Activated B cell treated with CpG ODN at 0.5 μM for 24 hours (primary cell): ENCODE results near the gene MXRA7. TPM values are rescaled to one million over a fixed set of nuclear protein-coding genes. Genes with fewer than 3 reads are reported as not detected.

Source experiments
- ATAC-seq: fragments of 200-7000 bp; cut with Tn5 transposase; one replicate; pipeline ENCODE4 v1.10.0; 2021; ENCODE audit warnings: low read depth, mild to moderate bottlenecking, moderate library complexity
- CTCF ChIA-PET: fragments of 350-600 bp; sonication (Branson Sonifier 250); formaldehyde crosslinking; loops from one replicate; lab custom pipeline; 2021; ENCODE audit warnings: antibody characterized with exemption; lab: Charles Lee
- POLR2A ChIA-PET: fragments of 350-600 bp; sonication (Branson Sonifier 250); formaldehyde crosslinking; loops from one replicate; lab custom pipeline; 2021; ENCODE audit warnings: antibody characterized with exemption; lab: Charles Lee
- DNase-seq: peaks from one replicate; pipeline ENCODE4 v3.0.0; 2022
- H3K27ac Mint-ChIP-seq: one replicate; pipeline ENCODE4 v1.8.0; 2020; ENCODE audit warnings: mixed read lengths
- H3K27me3 Mint-ChIP-seq: one replicate; pipeline ENCODE4 v1.8.0; 2021; ENCODE audit warnings: mixed read lengths
- H3K36me3 Mint-ChIP-seq: one replicate; pipeline ENCODE4 v1.8.0; 2021; ENCODE audit warnings: low read depth, mixed read lengths
- H3K4me1 Mint-ChIP-seq: one replicate; pipeline ENCODE4 v1.8.0; 2021; ENCODE audit warnings: mixed read lengths
- H3K4me3 Mint-ChIP-seq: one replicate; pipeline ENCODE4 v1.8.0; 2020; ENCODE audit warnings: mild to moderate bottlenecking, mixed read lengths
- H3K9me3 Mint-ChIP-seq: one replicate; pipeline ENCODE4 v1.8.0; 2020; ENCODE audit warnings: mixed read lengths
- CTCF ChIP-seq: fragments of 200-600 bp; IDR thresholded peaks from one replicate; pipeline ENCODE4 v1.8.0; 2022; ENCODE audit warnings: antibody characterized with exemption, mild to moderate bottlenecking
- intact Hi-C: fragments of 100-400 bp; cut with micrococcal nuclease; formaldehyde crosslinking; loops from one replicate; pipeline ENCODE4 v1.15.1; 2024
- total RNA-seq: library from RNA; stranded (reverse); gene quantifications from 2 replicates; pipeline ENCODE4 v1.2.3, GENCODE V29; 2022

The MXRA7 gene
- total RNA-seq, 1 donor from 2014 or later: 13.5 TPM

GRCh38 chr17:76671912-76672262 lies 38.9 kb downstream of the MXRA7 start:
- Mint-ChIP-seq H3K4me1 (peaks cover 22% of the 10 kb centered on the region), H3K4me3 (peak overlapping the region; percentile 91), H3K27me3 (peaks cover 10% of the 10 kb centered on the region), H3K36me3 (peaks cover 5% of the 10 kb centered on the region), H3K9me3 (no peaks in the 10 kb centered on the region), H3K27ac (peak overlapping the region; percentile 90)
- intact Hi-C loops: loop anchor here (1.0 to 2.0 kb wide), 5 partner anchors 43 to 318 kb away; partner anchors contain the start of genes JMJD6, METTL23 and SRSF2
- POLR2A ChIA-PET: interaction anchor here (0.5 to 2.6 kb wide), 20 partner anchors 10 to 1360 kb away, joined by 3 to 21 read pairs (median 4); partner anchors contain the start of genes FBF1, JMJD6, METTL23 and MFSD11
- DNase-seq: no peak
- no peak for TF ChIP-seq CTCF
- CTCF ChIA-PET: interaction anchor here (1.4 kb wide), 1 partner anchor 149 kb away, joined by 4 read pairs; no protein-coding TSS in a partner anchor
- ATAC-seq: peak; percentile 10

- H3K4me1 Mint-ChIP-seq: peaks cover 22% of the 10 kb centered on the region
- DNase-seq (peak; percentile 91), ATAC-seq (peak; percentile 99)
- H3K4me3 Mint-ChIP-seq: peak overlapping the region; percentile 91
- TF ChIP-seq CTCF: no peak
- POLR2A ChIA-PET: interaction anchor here (0.6 to 2.6 kb wide), 20 partner anchors 9 to 1429 kb away, joined by 3 to 21 read pairs (median 4); partner anchors contain the start of genes FBF1, JMJD6, METTL23 and MFSD11
- intact Hi-C loops: loop anchor here (1.0 to 2.0 kb wide), 5 partner anchors 43 to 317 kb away; partner anchors contain the start of genes JMJD6, METTL23 and SRSF2
- peak overlapping the region; percentile 90 for H3K27ac Mint-ChIP-seq
- H3K27me3 Mint-ChIP-seq: peaks cover 10% of the 10 kb centered on the region
- H3K36me3 Mint-ChIP-seq: peaks cover 5% of the 10 kb centered on the region
- no peaks in the 10 kb centered on the region for H3K9me3 Mint-ChIP-seq
- CTCF ChIA-PET: interaction anchor here (1.4 kb wide), 1 partner anchor 148 kb away, joined by 4 read pairs; no protein-coding TSS in a partner anchor
These were observed 39.4 kb downstream of the MXRA7 start for GRCh38 chr17:76671123-76671911.

GRCh38 chr17:76670718-76671122 lies 40.0 kb downstream of the MXRA7 start:
- intact Hi-C loops: loop anchor here (1.0 to 2.0 kb wide), 5 partner anchors 44 to 316 kb away; partner anchors contain the start of genes JMJD6, METTL23 and SRSF2
- ChIA-PET POLR2A (interaction anchor here (0.7 to 2.6 kb wide), 9 partner anchors 11 to 1428 kb away, joined by 3 to 21 read pairs (median 4); partner anchors contain the start of genes JMJD6, METTL23, MFSD11 and SRSF2), CTCF (no interaction called here)
- H3K4me1 Mint-ChIP-seq: peaks cover 22% of the 10 kb centered on the region
- H3K9me3 Mint-ChIP-seq: no peaks in the 10 kb centered on the region
- H3K27ac Mint-ChIP-seq: peak overlapping the region; percentile 90
- peaks cover 5% of the 10 kb centered on the region for H3K36me3 Mint-ChIP-seq
- peak overlapping the region; percentile 91 for H3K4me3 Mint-ChIP-seq
- peaks cover 10% of the 10 kb centered on the region for H3K27me3 Mint-ChIP-seq
- no peak for TF ChIP-seq CTCF
- ATAC-seq (no peak), DNase-seq (no peak)

- Mint-ChIP-seq H3K4me3 (peak overlapping the region; percentile 25), H3K36me3 (peaks cover 5% of the 10 kb centered on the region), H3K27ac (peak overlapping the region; percentile 90), H3K9me3 (no peaks in the 10 kb centered on the region), H3K4me1 (peaks cover 22% of the 10 kb centered on the region), H3K27me3 (peaks cover 10% of the 10 kb centered on the region)
- ChIA-PET POLR2A (interaction anchor here (2.6 kb wide), 1 partner anchor 67 kb away, joined by 21 read pairs; the partner anchor contains the start of genes MFSD11 and SRSF2), CTCF (interaction anchor here (1.4 kb wide), 1 partner anchor 12 kb away, joined by 5 read pairs; no protein-coding TSS in a partner anchor)
- ATAC-seq: no peak
- no peak for TF ChIP-seq CTCF
- DNase-seq: no peak
- intact Hi-C loops: loop anchor here (2.0 kb wide), 1 partner anchor 45 kb away; no protein-coding TSS in a partner anchor
These were observed 40.6 kb downstream of the MXRA7 start for GRCh38 chr17:76670020-76670717.
